ENCODE measurements around the gene C14orf39.
A peak's percentile ranks its signal among the peaks of the same experiment; 100 is the strongest.

C14orf39 gene

GRCh38 chr14:60485598-60486251 is at the start of gene C14orf39:
Gene C14orf39, minus strand, starts transcription at chr14:60486063. Its CDS starts 985 bp downstream, at chr14:60485078.
- no peak within 1 kb of the TSS for H3K27ac ChIP-seq
- no peak for TF ChIP-seq CTCF (IDR thresholded peaks at IDR 0.05)
- TF ChIP-seq ZFX (IDR thresholded peaks at IDR 0.05; ENCODE audit: borderline replicate concordance) = no peak

GRCh38 chr14:60532442-60532841 is 46.6 kb upstream of the C14orf39 start:
- TF ChIP-seq ZFX (IDR thresholded peaks at IDR 0.05; ENCODE audit: borderline replicate concordance) = no peak
- TF ChIP-seq CTCF (IDR thresholded peaks at IDR 0.05) = no peak
- H3K27ac ChIP-seq = no peak overlapping the region

- H3K27ac ChIP-seq = no peak overlapping the region
- TF ChIP-seq ZFX (IDR thresholded peaks at IDR 0.05; ENCODE audit: borderline replicate concordance) (no peak), CTCF (IDR thresholded peaks at IDR 0.05) (no peak)
Observed at GRCh38 chr14:60515511-60516289, 29.8 kb upstream of the C14orf39 start.

GRCh38 chr14:60514741-60515491 is 29.1 kb upstream of the C14orf39 start:
- no peak overlapping the region for H3K27ac ChIP-seq
- TF ChIP-seq CTCF (IDR thresholded peaks at IDR 0.05) (peak; percentile 84), ZFX (IDR thresholded peaks at IDR 0.05; ENCODE audit: borderline replicate concordance) (no peak)

GRCh38 chr14:60514378-60514740 is 28.5 kb upstream of the C14orf39 start:
- TF ChIP-seq CTCF (IDR thresholded peaks at IDR 0.05) (no peak), ZFX (IDR thresholded peaks at IDR 0.05; ENCODE audit: borderline replicate concordance) (no peak)
- no peak overlapping the region for H3K27ac ChIP-seq

- TF ChIP-seq ZFX (IDR thresholded peaks at IDR 0.05; ENCODE audit: borderline replicate concordance) (no peak), CTCF (IDR thresholded peaks at IDR 0.05) (no peak)
- no peak overlapping the region for H3K27ac ChIP-seq
Observed at GRCh38 chr14:60512973-60513571, 27.2 kb upstream of the C14orf39 start.
